HG03432 (cell line): ENCODE results near the gene USPL1.
"Not testable (repeated sequence)": the region's sequence is repeated elsewhere in the genome, so short reads cannot be mapped to it uniquely, and the experiment has no call there.

Experiments
- ATAC-seq: cut with Tn5 transposase; IDR thresholded peaks from one replicate; pipeline ENCODE4 v1.9.1; 2021; ENCODE audit warnings: mild to moderate bottlenecking, moderate library complexity; ENCODE audit not compliant: unreplicated experiment

The USPL1 gene

GRCh38 chr13:30615866-30616541, 1.7 kb upstream of the USPL1 start:
- no peak for ATAC-seq

DNA sequence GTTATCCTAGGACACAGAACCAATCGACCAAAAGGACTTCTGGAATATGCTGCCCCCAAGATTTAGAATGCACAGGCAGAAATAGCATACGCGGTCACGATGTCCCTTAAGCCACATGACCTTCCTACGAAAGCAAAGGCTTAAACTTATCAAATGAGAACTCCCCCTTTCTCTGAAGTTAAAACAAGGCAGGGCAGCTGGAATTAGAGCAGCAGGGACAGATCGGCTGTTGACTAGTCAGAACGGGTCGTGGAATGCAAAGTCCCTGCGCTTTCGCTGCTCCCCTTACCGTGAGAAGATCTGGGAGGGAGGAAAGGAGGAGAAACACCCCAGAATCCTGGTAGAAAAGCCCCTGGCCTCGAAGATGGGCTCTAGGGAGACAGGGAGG, 799 bp upstream of the USPL1 start:
- peak; percentile 27 for ATAC-seq

- ATAC-seq: no peak
Measured at GRCh38 chr13:30618186-30618929, 638 bp downstream of the USPL1 start.

DNA sequence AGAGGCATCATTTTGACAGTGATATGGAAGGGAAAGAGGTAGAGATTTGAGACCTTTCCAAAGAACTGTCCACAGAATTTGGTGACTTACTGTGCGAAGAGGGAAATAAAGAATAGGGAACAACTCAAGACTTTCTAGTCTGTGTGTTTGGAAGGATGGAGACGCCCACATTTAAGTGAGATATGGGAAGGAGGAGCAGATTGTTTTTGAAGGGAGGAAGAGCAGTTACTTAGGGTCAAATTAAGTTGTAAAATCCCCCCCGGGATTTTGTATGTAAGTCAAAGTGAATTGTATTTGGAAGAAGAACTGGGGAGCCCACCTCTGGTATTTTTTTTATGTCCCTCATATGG, 1.2 kb downstream of the USPL1 start:
- no peak for ATAC-seq

DNA sequence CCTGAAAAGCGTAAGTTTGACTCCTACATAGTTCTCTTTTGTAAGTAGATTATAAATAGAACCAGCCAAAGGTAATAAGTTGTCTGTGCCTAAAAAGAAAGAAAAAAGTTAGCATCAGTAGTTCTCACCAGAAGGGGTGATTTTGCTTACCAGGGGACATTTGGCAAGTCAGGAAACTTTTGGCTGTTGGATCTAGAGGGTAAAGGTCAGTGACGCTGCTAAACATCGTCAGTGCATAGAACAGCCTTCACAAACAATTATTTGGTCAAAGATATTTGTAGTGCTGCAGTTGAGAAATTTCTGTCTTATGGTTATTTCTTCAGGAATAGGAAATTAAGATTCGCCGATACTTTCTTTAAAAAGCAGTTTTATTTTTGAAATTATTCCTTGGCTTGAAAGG, 2.0 kb downstream of the USPL1 start:
- ATAC-seq: no peak

GRCh38 chr13:30620941-30621340, 3.2 kb downstream of the USPL1 start:
- ATAC-seq: no peak

DNA sequence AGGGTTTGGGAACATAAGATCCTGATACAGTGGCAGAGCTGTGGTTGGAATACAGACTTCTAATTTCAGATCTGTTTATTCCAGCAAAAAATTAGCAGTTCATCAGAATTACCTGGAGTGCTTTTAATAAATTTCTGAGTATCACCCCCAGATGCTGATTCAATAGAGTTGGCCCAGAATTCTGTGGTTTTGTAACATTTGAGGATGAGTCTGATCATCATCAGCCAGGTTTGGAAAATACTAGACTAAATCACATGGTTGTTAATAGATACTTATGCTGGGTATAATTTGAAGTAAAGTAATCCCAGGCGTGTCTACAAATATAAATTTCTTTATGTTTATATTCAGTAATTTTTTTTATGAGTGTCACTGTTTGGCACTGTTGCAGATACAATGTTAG, 4.8 kb downstream of the USPL1 start:
- no peak for ATAC-seq

DNA sequence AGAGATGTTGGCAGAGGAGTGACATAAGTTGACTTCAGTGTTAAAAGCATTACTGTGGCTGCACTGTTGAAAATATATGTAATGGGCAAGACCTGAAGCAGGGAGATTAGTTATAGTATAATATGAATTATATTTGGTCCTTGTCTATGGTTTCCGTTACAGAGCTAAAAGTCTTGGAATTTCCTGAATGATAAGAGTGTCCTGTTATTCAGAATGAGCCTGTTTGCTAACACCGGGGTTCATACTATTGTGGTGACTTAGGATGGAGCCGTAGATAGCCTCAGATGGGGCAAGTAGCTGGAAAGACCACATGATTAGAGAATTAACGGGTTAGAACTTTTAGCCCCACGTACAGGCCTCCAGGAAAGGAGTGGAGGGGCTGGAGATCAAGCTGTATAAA, 5.7 kb downstream of the USPL1 start:
- no peak for ATAC-seq

DNA sequence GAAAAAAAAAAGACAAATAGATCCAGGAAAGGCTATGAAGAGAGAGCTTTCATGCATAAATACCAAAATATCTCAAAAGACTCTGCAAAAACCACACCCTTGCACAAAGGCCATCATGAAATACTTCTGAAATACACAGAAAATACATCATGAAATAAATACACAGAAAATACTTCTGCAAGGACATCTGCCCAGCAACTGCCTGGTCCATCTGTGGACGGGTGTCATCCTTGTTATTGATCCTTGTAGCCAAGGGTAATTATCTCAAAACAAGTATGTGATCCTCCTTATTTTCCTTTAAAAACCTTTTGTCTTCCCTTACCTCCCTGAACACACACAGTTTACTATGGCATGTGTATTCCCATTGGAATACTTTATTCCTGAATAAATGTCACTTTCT, 6.9 kb downstream of the USPL1 start:
- ATAC-seq: no peak

DNA sequence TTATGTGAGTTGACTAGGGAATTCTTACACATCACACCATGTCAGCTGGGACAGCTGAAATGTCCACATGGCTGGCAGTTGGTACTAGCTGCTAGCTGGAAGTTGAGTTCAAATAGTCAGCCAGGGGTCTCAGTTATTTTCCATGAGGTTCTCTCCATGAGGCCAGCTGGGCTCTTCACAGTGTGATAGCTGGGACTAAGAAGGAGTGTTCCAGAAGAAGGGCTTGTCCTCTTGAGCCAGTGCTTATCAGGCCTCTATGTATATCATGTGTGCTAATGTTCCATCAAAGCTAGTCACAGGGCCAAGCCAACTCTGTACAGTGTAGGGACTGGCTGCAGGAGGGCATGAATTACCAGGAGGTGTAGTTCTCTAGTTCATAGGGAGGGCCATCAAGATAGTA, 11.8 kb downstream of the USPL1 start:
- ATAC-seq: no peak

DNA sequence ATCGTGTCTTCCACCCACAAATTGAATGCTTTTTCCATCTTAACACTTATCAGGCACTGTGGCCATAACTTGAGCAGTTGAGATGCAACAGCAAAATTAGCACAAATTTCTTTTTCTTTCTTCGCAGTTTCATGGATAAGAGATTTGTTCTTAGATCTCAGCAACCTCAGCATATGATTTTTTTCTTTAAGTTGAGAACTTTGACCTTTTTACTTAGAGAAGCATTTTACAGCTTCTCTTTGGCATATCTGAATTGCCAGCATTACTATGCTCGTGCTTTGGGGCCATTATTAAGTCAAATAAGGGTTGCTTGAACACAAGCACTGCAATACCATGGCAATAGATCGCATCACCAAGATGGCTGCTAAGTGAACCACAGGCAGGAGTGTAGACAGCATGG, 16.1 kb downstream of the USPL1 start:
- ATAC-seq: no peak

DNA sequence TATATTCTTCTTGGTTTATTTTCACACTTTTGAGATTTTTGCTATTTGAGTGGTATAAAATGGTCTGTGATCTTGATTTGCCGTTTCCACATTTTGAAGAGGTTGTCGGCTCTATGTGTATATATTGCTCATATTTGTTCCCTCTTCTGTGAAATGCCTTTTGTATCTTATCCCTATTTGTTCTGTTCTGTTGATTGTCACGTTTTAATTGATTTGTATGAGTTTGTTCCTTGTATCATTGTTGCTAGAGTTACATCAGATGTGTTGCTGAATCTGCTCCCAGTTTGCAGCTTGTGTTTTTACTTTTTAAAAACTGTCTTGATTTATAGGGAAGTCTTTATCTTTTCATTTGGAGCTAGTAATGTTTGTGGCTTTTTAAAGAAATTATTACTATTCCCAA, 17.1 kb downstream of the USPL1 start:
- no peak for ATAC-seq

- ATAC-seq: no peak
Measured at GRCh38 chr13:30638301-30638700, 20.6 kb downstream of the USPL1 start.

- no peak for ATAC-seq
Measured at GRCh38 chr13:30639671-30640070, 22.0 kb downstream of the USPL1 start.

GRCh38 chr13:30641173-30641572, 23.5 kb downstream of the USPL1 start:
- ATAC-seq: not testable (repeated sequence)

DNA sequence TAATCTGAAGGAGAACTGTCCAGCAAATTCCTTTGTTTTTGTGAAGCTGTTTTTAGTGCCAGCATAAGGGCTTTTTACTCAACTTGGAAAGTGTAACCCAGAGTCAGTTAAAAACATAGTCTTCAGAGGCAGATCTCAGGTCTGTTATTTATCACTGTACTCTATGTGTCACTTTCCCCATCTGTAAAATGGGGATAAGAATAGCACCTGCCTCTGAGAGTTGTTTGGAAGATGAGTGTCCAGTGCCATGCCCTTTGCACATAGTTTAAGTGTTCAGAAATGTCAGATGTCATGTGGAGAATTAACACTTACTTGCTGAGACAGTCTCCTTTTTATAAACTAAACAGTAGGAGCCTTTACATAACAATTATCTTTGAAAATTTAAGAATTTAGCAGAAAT, 27.9 kb downstream of the USPL1 start:
- no peak for ATAC-seq

- no peak for ATAC-seq
Measured at GRCh38 chr13:30647420-30647819, 29.7 kb downstream of the USPL1 start.

- no peak for ATAC-seq
Measured at GRCh38 chr13:30647824-30648521, 30.3 kb downstream of the USPL1 start.

GRCh38 chr13:30648522-30649012, 30.8 kb downstream of the USPL1 start:
- ATAC-seq: no peak

GRCh38 chr13:30651648-30652047, 33.9 kb downstream of the USPL1 start:
- ATAC-seq: not testable (repeated sequence)

DNA sequence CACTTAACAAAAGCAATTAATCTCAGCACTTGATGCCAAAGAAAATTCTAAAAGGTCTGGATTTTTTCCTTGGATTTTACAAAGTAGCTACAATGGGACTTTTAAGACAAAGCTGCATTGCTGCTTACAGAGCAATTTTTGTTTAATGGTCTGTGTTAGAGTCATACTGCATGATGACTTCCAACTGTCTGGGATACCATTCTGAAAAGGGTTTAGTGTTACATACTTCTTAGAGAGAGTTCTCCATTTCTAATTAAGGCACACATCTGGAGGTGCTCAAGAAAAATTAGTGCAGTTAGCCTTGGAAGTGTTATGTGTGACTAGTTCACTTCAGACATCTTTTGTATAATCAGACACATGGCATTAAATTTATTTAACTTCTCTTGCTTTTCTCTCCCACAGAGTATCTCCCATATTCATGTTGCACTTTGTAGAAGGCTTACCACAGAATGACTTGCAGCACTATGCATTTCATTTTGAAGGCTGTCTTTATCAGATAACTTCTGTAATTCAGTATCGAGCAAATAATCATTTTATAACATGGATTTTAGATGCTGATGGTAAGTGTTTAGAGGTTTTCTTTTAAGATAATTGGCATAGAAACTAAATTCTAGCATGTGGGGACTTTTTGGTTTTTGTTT, 35.1 kb downstream of the USPL1 start:
- ATAC-seq: no peak

GRCh38 chr13:30654430-30654829, 36.7 kb downstream of the USPL1 start:
- peak; percentile 74 for ATAC-seq
